GM12878 (cell line): ENCODE results near the gene ABL2. TPM values are rescaled to one million over a fixed set of nuclear protein-coding genes. Genes with fewer than 3 reads are reported as not detected.

Source experiments
- ATAC-seq: fragments of 200-7000 bp; cut with Tn5 transposase; 3 replicates; pipeline ENCODE4 v1.9.1; 2020; ENCODE audit warnings: mild to moderate bottlenecking, moderate library complexity
- BruUV-seq: library from RNA; stranded (reverse); fragments of 400-500 nt; replicated peaks from 2 replicates; lab custom pipeline; 2021; lab: Mats Ljungman, UMichigan
- CTCF ChIA-PET: fragments of 300-600 bp; sonication (Branson Sonifier 250); formaldehyde crosslinking; extraction: SDS; loops from one replicate; lab custom pipeline; 2021; ENCODE audit warnings: inconsistent platforms; lab: Yijun Ruan, JAX
- POLR2A ChIA-PET: fragments of 350-600 bp; formaldehyde crosslinking; extraction: SDS; loops from one replicate; lab custom pipeline; 2021; ENCODE audit warnings: inconsistent platforms; lab: Charles Lee
- RAD21 ChIA-PET: fragments of 300-600 bp; sonication (Branson Sonifier 250); formaldehyde crosslinking; loops from one replicate; lab custom pipeline; 2023; ENCODE audit warnings: antibody characterized with exemption; ENCODE audit not compliant: unreplicated experiment; lab: Charles Lee
- SMC1A ChIA-PET: fragments of 300-600 bp; sonication (Branson Sonifier 250); formaldehyde crosslinking; loops from one replicate; lab custom pipeline; 2023; ENCODE audit not compliant: unreplicated experiment, uncharacterized antibody; lab: Charles Lee
- DNase-seq: peaks from one replicate; pipeline ENCODE4 v3.0.0-alpha.2; 2011; ENCODE audit warnings: low read depth, low spot score
- FAIRE-seq: peaks from 3 replicates; lab custom pipeline; 2011; peaks lifted over from hg19 to GRCh38; lab: Jason Lieb, UNC
- H2AFZ ChIP-seq: 2 replicates; pipeline ENCODE4 v1.6.0; 2011; ENCODE audit warnings: low read depth, low read length, control low read depth; ENCODE audit not compliant: control insufficient read depth
- H3K27ac ChIP-seq: 2 replicates; pipeline ENCODE4 v1.5.1; 2011; ENCODE audit warnings: control low read depth; ENCODE audit not compliant: control insufficient read depth, insufficient read depth
- H3K27me3 ChIP-seq, 2 experiments: replicated peaks in 1 of 2; 2 replicates each; pipeline versions ENCODE4 v1.6.0 to v1.6.1; 2011; ENCODE audit warnings: low read length in 1 of 2; ENCODE audit not compliant: control insufficient read depth in 2 of 2, insufficient read depth in 2 of 2
- H3K36me3 ChIP-seq, 2 experiments: 2 replicates each; pipeline ENCODE4 v1.5.1; 2011; ENCODE audit warnings: low read length in 1 of 2; ENCODE audit not compliant: control insufficient read depth in 2 of 2, insufficient read depth in 2 of 2
- H3K4me1 ChIP-seq: 2 replicates; pipeline ENCODE4 v1.6.1; 2011; ENCODE audit warnings: mild to moderate bottlenecking, low read length, moderate library complexity, mixed read lengths; ENCODE audit not compliant: control insufficient read depth, insufficient read depth
- H3K4me2 ChIP-seq: 2 replicates; pipeline ENCODE4 v1.6.0; 2011; ENCODE audit warnings: control low read depth; ENCODE audit not compliant: control insufficient read depth, insufficient read depth
- H3K4me3 ChIP-seq: fragments of 200-600 bp; sonication (generic); 2 replicates; pipeline ENCODE4 v1.5.1; 2016
- H3K79me2 ChIP-seq: 2 replicates; pipeline ENCODE4 v1.6.0; 2011; ENCODE audit warnings: low read length; ENCODE audit not compliant: control insufficient read depth, insufficient read depth
- H3K9ac ChIP-seq: 2 replicates; pipeline ENCODE4 v1.8.0; 2011; ENCODE audit warnings: low read length, control low read depth, mixed read lengths; ENCODE audit not compliant: control insufficient read depth, insufficient read depth
- H3K9me3 ChIP-seq: replicated peaks from 3 replicates; pipeline ENCODE4 v1.5.1; 2011; ENCODE audit warnings: mild to moderate bottlenecking, low read length; ENCODE audit not compliant: control insufficient read depth, insufficient read depth
- H4K20me1 ChIP-seq: 2 replicates; pipeline ENCODE4 v1.6.0; 2011; ENCODE audit not compliant: control insufficient read depth, insufficient read depth
- BCL11A ChIP-seq: IDR thresholded peaks from 2 replicates; pipeline ENCODE4 v1.6.1; 2011; ENCODE audit warnings: low read depth, low read length
- CHD2 ChIP-seq: IDR thresholded peaks from 2 replicates; pipeline ENCODE4 v1.6.1; 2011; ENCODE audit warnings: low read depth, low read length, improper control_type of control experiment, borderline replicate concordance
- EGR1 ChIP-seq, 2 experiments: IDR thresholded peaks; 1 replicate in 1 of 2; 2 replicates in 1 of 2; pipeline ENCODE4 v1.6.1; 2011 to 2012; ENCODE audit warnings: low read depth in 2 of 2, low read length in 2 of 2, borderline replicate concordance in 1 of 2, mild to moderate bottlenecking in 1 of 2, moderate library complexity in 1 of 2
- IRF4 ChIP-seq: IDR thresholded peaks from 2 replicates; pipeline ENCODE4 v1.6.1; 2011; ENCODE audit warnings: low read depth, low read length
- LARP7 ChIP-seq: fragments of 450-650 bp; IDR thresholded peaks from 2 replicates; pipeline ENCODE4 v1.6.1; 2017; ENCODE audit warnings: mild to moderate bottlenecking
- MYB ChIP-seq: fragments of 150-350 bp; IDR thresholded peaks from 2 replicates; pipeline ENCODE4 v1.6.1; 2014; ENCODE audit warnings: mild to moderate bottlenecking, low read depth, low read length, borderline replicate concordance
- POLR2AphosphoS2 ChIP-seq: IDR thresholded peaks from 2 replicates; pipeline ENCODE4 v1.6.1; 2011; ENCODE audit warnings: low read depth, mild to moderate bottlenecking, low read length, improper control_type of control experiment, moderate library complexity
- POLR2AphosphoS5 ChIP-seq: IDR thresholded peaks from 2 replicates; pipeline ENCODE4 v1.6.1; 2011; ENCODE audit warnings: mild to moderate bottlenecking, low read length, inconsistent platforms
- PRDM15 ChIP-seq: fragments of 450-650 bp; formaldehyde crosslinking; IDR thresholded peaks from 2 replicates; pipeline ENCODE4 v1.4.0; 2020; ENCODE audit warnings: mild to moderate bottlenecking, moderate library complexity
- SMC3 ChIP-seq: IDR thresholded peaks from 2 replicates; pipeline ENCODE4 v1.6.1; 2011; ENCODE audit warnings: low read length, improper control_type of control experiment, borderline replicate concordance
- SREBF1 ChIP-seq: IDR thresholded peaks from 2 replicates; pipeline ENCODE4 v1.6.1; 2012; ENCODE audit warnings: mild to moderate bottlenecking, low read length
- STAT3 ChIP-seq: IDR thresholded peaks from 2 replicates; pipeline ENCODE4 v1.6.1; 2011; ENCODE audit warnings: low read depth, low read length, improper control_type of control experiment
- SUZ12 ChIP-seq: fragments of 200-600 bp; sonication (generic); IDR thresholded peaks from one replicate; pipeline ENCODE4 v1.6.1; 2018; ENCODE audit warnings: antibody characterized with exemption, mild to moderate bottlenecking; ENCODE audit not compliant: unreplicated experiment
- USF1 ChIP-seq: IDR thresholded peaks from 2 replicates; pipeline ENCODE4 v1.6.1; 2011; ENCODE audit warnings: borderline replicate concordance, low read depth, mild to moderate bottlenecking, moderate library complexity, mixed read lengths, low read length; ENCODE audit not compliant: insufficient read depth; ENCODE audit errors: extremely low read length
- ZNF622 ChIP-seq: fragments of 450-650 bp; IDR thresholded peaks from 2 replicates; pipeline ENCODE4 v1.6.1; 2017; ENCODE audit warnings: mild to moderate bottlenecking, inconsistent platforms
- WGBS: methylation state at CpG from one replicate; pipeline ENCODE4 v1.1.6; 2016; ENCODE audit warnings: low lambda C conversion rate; ENCODE audit not compliant: insufficient replicate concordance, insufficient coverage; ENCODE audit errors: missing lambda C conversion rate; 5-methylcytosine and 5-hydroxymethylcytosine counted together
- in situ Hi-C: fragments of 300-500 bp; cut with MboI; formaldehyde crosslinking; loops from 9 replicates; pipeline ENCODE4 v1.14.3; 2018; ENCODE audit warnings: mixed read lengths
- intact Hi-C: fragments of 100-400 bp; cut with micrococcal nuclease; formaldehyde crosslinking; loops from one replicate; pipeline ENCODE4 v1.14.2; 2022; ENCODE audit not compliant: unreplicated experiment
- polyA plus RNA-seq, 11 experiments: library from polyadenylated mRNA; depleted of rRNA in 4 of 11; unstranded in 6 of 11; stranded (reverse) in 5 of 11; fragments of >200 nt; fragmentation: Nextera tagmentation in 4 of 11; fragmentation: Illumina TruSeq in 1 of 11; extraction: Ambion mirVana in 4 of 11; extraction: Trizol in 1 of 11; gene quantifications; 1 replicate in 1 of 11; 2 replicates in 10 of 11; pipeline versions ENCODE4 v1.2.1 to v1.2.3, GENCODE V29; 2011 to 2016; ENCODE audit warnings: inconsistent platforms in 2 of 11, missing spikeins in 2 of 11, low read depth in 1 of 11
- total RNA-seq, 4 experiments: library from RNA; depleted of rRNA in 3 of 4; stranded (reverse); fragments of >200 nt in 3 of 4; fragmentation: Illumina TruSeq in 1 of 4; extraction: Trizol in 1 of 4; gene quantifications; 2 replicates each; pipeline versions ENCODE4 v1.2.1 to v1.2.3, GENCODE V29; 2013 to 2021

Gene ABL2
- total and polyA plus RNA-seq, 10 of the 15 experiments (the other 5 are each of a cell fraction or from before 2014, with no cell fraction given): 0.57 to 9.4 (median 3.6) TPM

DNA sequence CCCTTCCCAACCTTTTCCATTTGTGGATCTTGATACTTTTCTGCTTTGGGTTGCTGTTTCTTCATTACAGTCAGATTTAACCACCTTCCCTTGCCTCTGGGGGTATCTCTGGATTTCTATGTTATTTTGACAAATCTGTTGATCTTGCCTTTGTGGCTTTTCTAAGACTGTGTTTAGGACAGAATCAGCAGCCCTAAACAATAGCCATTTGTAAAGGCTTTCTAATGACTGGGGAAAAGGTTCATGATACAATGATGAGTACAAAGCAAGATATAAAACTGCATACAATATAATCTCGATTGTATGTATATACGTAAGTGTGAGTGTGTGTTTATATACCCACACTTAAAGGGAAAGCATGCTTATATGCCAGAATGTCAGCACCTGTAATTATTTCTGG lies 176.0 kb downstream of the ABL2 start:
- DNase-seq (no peak), ATAC-seq (no peak), FAIRE-seq (no peak)
- H3K79me2 ChIP-seq: no peaks in the 10 kb centered on the region
- no peak overlapping the region for H3K4me2 ChIP-seq
- no peak overlapping the region for H3K9ac ChIP-seq
- intact Hi-C loops (no loop called here), in situ Hi-C loops (no loop called here)
- H3K27me3 ChIP-seq: no peaks in the 10 kb centered on the region
- no TSS peak for BruUV-seq
- ChIA-PET RAD21 (no interaction called here), SMC1A (no interaction called here), CTCF (no interaction called here), POLR2A (no interaction called here)
- H4K20me1 ChIP-seq: no peaks in the 10 kb centered on the region
- WGBS: 100% methylated on average over 2 of the region's 2 CpGs
- H3K36me3 ChIP-seq: peaks cover 0 to 3% of the 10 kb centered on the region in 2 experiments; a peak in 2 of 4 replicates
- no peaks in the 10 kb centered on the region for H3K9me3 ChIP-seq
- H3K4me3 ChIP-seq: no peak overlapping the region
- no peak overlapping the region for H3K27ac ChIP-seq
- H3K4me1 ChIP-seq: no peaks in the 10 kb centered on the region
- H2AFZ ChIP-seq: no peak overlapping the region
- TF ChIP-seq ZNF622: no peak
- TF ChIP-seq EGR1 (IDR thresholded peaks at IDR 0.05; ENCODE audit: borderline replicate concordance in 1 of 2, low read depth in 2 of 2, low read length in 2 of 2): no peak
- TF ChIP-seq IRF4: no peak
- no peak for TF ChIP-seq SMC3

- no TSS peak for BruUV-seq
- SMC1A ChIA-PET: no interaction called here
- Histone ChIP-seq H3K4me2 (no peak overlapping the region), H3K27ac (no peak overlapping the region), H3K79me2 (no peaks in the 10 kb centered on the region), H3K4me3 (no peak overlapping the region), H3K4me1 (no peaks in the 10 kb centered on the region), H2AFZ (no peak overlapping the region)
- intact Hi-C loops: no loop called here
- POLR2A ChIA-PET: no interaction called here
- ATAC-seq: no peak
- TF ChIP-seq BCL11A (no peak), PRDM15 (CRISPR knock-in tag) (no peak), MYB (no peak), SREBF1 (no peak), USF1 (no peak), CHD2 (no peak), SUZ12 (no peak), LARP7 (no peak), POLR2AphosphoS2 (no peak), POLR2AphosphoS5 (no peak), STAT3 (no peak), EGR1 (IDR thresholded peaks at IDR 0.05; ENCODE audit: borderline replicate concordance in 1 of 2, low read depth in 2 of 2, low read length in 2 of 2) (no peak)
- TF ChIP-seq, all 136 proteins: peak for 0
- H3K9me3 ChIP-seq: no peaks in the 10 kb centered on the region
- FAIRE-seq (no peak), DNase-seq (no peak)
- H3K36me3 ChIP-seq: peaks cover 0 to 3% of the 10 kb centered on the region in 2 experiments; a peak in 2 of 4 replicates
- H4K20me1 ChIP-seq: no peaks in the 10 kb centered on the region
- 95% methylated on average over 2 of the region's 2 CpGs for WGBS
- H3K9ac ChIP-seq: no peak overlapping the region
- no peaks in the 10 kb centered on the region for H3K27me3 ChIP-seq
- ChIA-PET RAD21 (no interaction called here), CTCF (no interaction called here)
- in situ Hi-C loops: no loop called here
Observed at GRCh38 chr1:179052776-179053175, 176.7 kb downstream of the ABL2 start.
